GM18520 (cell line): Measurements from ENCODE around the gene DSCAML1.

Experiments
- ATAC-seq: cut with Tn5 transposase; IDR thresholded peaks from one replicate; pipeline ENCODE4 v1.9.1; 2021; ENCODE audit not compliant: unreplicated experiment

DSCAML1 gene

GRCh38 chr11:117731722-117732290, 65.2 kb downstream of the DSCAML1 start:
- ATAC-seq, result no peak

GRCh38 chr11:117730208-117730800, 66.7 kb downstream of the DSCAML1 start:
- no peak for ATAC-seq

- no peak for ATAC-seq
These were observed 71.8 kb downstream of the DSCAML1 start for GRCh38 chr11:117725048-117725734.

- no peak for ATAC-seq
These were observed 72.4 kb downstream of the DSCAML1 start for GRCh38 chr11:117724621-117725020.

GRCh38 chr11:117724104-117724503, 72.9 kb downstream of the DSCAML1 start:
- ATAC-seq, result no peak

- ATAC-seq, result no peak
These were observed 73.6 kb downstream of the DSCAML1 start for GRCh38 chr11:117723277-117724024.

GRCh38 chr11:117722082-117722481, 74.9 kb downstream of the DSCAML1 start:
- ATAC-seq, result no peak

GRCh38 chr11:117720061-117720511, 76.9 kb downstream of the DSCAML1 start:
- ATAC-seq, result no peak

- no peak for ATAC-seq
These were observed 77.5 kb downstream of the DSCAML1 start for GRCh38 chr11:117719480-117719879.

GRCh38 chr11:117717485-117718314, 79.3 kb downstream of the DSCAML1 start:
- ATAC-seq, result no peak

GRCh38 chr11:117716521-117717440, 80.2 kb downstream of the DSCAML1 start:
- ATAC-seq, result no peak

- ATAC-seq, result no peak
These were observed 81.2 kb downstream of the DSCAML1 start for GRCh38 chr11:117715801-117716200.

- no peak for ATAC-seq
These were observed 83.5 kb downstream of the DSCAML1 start for GRCh38 chr11:117713538-117713991.

GRCh38 chr11:117712530-117712929, 84.5 kb downstream of the DSCAML1 start:
- no peak for ATAC-seq

- ATAC-seq, result no peak
These were observed 85.7 kb downstream of the DSCAML1 start for GRCh38 chr11:117711331-117711730.

- ATAC-seq, result no peak
These were observed 86.8 kb downstream of the DSCAML1 start for GRCh38 chr11:117710211-117710610.

GRCh38 chr11:117706322-117706814, 90.6 kb downstream of the DSCAML1 start:
- no peak for ATAC-seq

GRCh38 chr11:117705866-117706265, 91.2 kb downstream of the DSCAML1 start:
- no peak for ATAC-seq

GRCh38 chr11:117704395-117705100, 92.5 kb downstream of the DSCAML1 start:
- ATAC-seq, result no peak
